Measurements from ENCODE around the gene RAB20. TPM values are rescaled to one million over a fixed set of nuclear protein-coding genes. Genes with fewer than 3 reads are reported as not detected.

RAB20 gene
- total RNA-seq, 1 experiment from 2014 or later = 10.6 TPM

- Histone ChIP-seq H3K4me2 (ENCODE audit: low read length) (no peak overlapping the region), H3K4me3 (replicated peaks in 1 of 2; ENCODE audit: low read depth in 1 of 2, low read length in 2 of 2) (no peak overlapping the region), H3K36me3 (ENCODE audit: control insufficient read depth in 1 of 2, insufficient read depth in 2 of 2, low read length in 2 of 2) (no peaks in the 10 kb centered on the region), H3K9ac (ENCODE audit: low read length) (no peak overlapping the region), H3K9me3 (ENCODE audit: control insufficient read depth in 1 of 2, insufficient read depth in 1 of 2, low read depth in 1 of 2, low read length in 2 of 2) (no peaks in the 10 kb centered on the region), H4K20me1 (ENCODE audit: insufficient read depth) (no peaks in the 10 kb centered on the region), H3K27ac (ENCODE audit: low read depth, low read length) (no peak overlapping the region), H2AFZ (ENCODE audit: low read depth, low read length, poor library complexity, severe bottlenecking) (no peak overlapping the region), H3K4me1 (ENCODE audit: control insufficient read depth in 1 of 2, insufficient read depth in 2 of 2, low read length in 2 of 2) (peaks cover 0 to 7% of the 10 kb centered on the region in 2 experiments; a peak in 1 of 4 replicates), H3K27me3 (ENCODE audit: insufficient read depth, low read length) (no peaks in the 10 kb centered on the region), H3K79me2 (ENCODE audit: insufficient read depth, low read length) (no peaks in the 10 kb centered on the region), H3K9me2 (ENCODE audit: insufficient read depth) (no peaks in the 10 kb centered on the region)
- no TSS peak for BruUV-seq (replicated peaks)
- DNase-seq (ENCODE audit: low read depth, low spot score) = no peak
- intact Hi-C loops (cut with micrococcal nuclease) = no loop called here
- no peak for TF ChIP-seq ZFX (IDR thresholded peaks at IDR 0.05)
- TF ChIP-seq ZNF274 (IDR thresholded peaks at IDR 0.05; ENCODE audit: low read depth, low read length) = no peak
- no peak for TF ChIP-seq EZH2phosphoT487 (IDR thresholded peaks at IDR 0.05; ENCODE audit: borderline replicate concordance)
- no peak for TF ChIP-seq SIN3A (IDR thresholded peaks at IDR 0.05; ENCODE audit: low read depth)
- TF ChIP-seq TCF7L2 (IDR thresholded peaks at IDR 0.05; ENCODE audit: borderline replicate concordance, extremely low read depth, insufficient read depth, insufficient read length) = no peak
- TF ChIP-seq YY1 (IDR thresholded peaks at IDR 0.05; ENCODE audit: extremely low read depth, insufficient replicate concordance, low read depth, low read length) = no peak
- no peak for TF ChIP-seq POLR2A (IDR thresholded peaks at IDR 0.05; ENCODE audit: borderline replicate concordance, extremely low read depth, insufficient read depth, insufficient read length)
- TF ChIP-seq CTCF (IDR thresholded peaks at IDR 0.05 in 2 of 3, conservative IDR thresholded peaks at IDR 0.05 in 1 of 3; ENCODE audit: borderline replicate concordance in 1 of 3, insufficient read depth in 1 of 3, low read depth in 2 of 3, low read length in 2 of 3) = no peak
- ChIA-PET POLR2A (no interaction called here), CTCF (no interaction called here), RAD21 (ENCODE audit: low non-redundant PET in 1 of 2, low total read pairs in 2 of 2, uncharacterized antibody in 2 of 2, unreplicated experiment in 2 of 2) (no interaction called here)
- no peak for ATAC-seq
These were observed 43.3 kb downstream of the RAB20 start for GRCh38 chr13:110518226-110518525.

Data from HCT116 (cell line).